Testis (tissue), 3 donors: Measurements from ENCODE around the gene MTM1. TPM values are rescaled to one million over a fixed set of nuclear protein-coding genes. Genes with fewer than 3 reads are reported as not detected.

Experiments
- DNase-seq: peaks from one replicate; pipeline ENCODE4 v3.0.0-alpha.2; 2019
- H3K27ac ChIP-seq, 2 donors: fragments of 200-600 bp; sonication (generic); one replicate each; pipeline ENCODE4 v1.5.1; 2019
- H3K27me3 ChIP-seq: fragments of 200-600 bp; sonication (generic); one replicate; pipeline ENCODE4 v1.5.1; 2019
- H3K36me3 ChIP-seq: fragments of 200-600 bp; sonication (generic); one replicate; pipeline ENCODE4 v1.5.1; 2017; ENCODE audit warnings: low read depth; ENCODE audit errors: missing control alignments
- H3K4me1 ChIP-seq: fragments of 200-600 bp; sonication (generic); one replicate; pipeline ENCODE4 v1.5.1; 2019
- H3K4me3 ChIP-seq, 2 donors: fragments of 200-600 bp; sonication (generic); one replicate each; pipeline ENCODE4 v1.5.1; 2017 to 2019
- H3K9me3 ChIP-seq: fragments of 200-600 bp; sonication (generic); one replicate; pipeline ENCODE4 v1.5.1; 2017
- POLR2A ChIP-seq: fragments of 450-650 bp; IDR thresholded peaks from one replicate; pipeline ENCODE4 v1.6.1; 2017; ENCODE audit warnings: antibody characterized with exemption, mild to moderate bottlenecking, moderate library complexity
- WGBS, 2 donors: methylation state at CpG; one replicate each; pipeline ENCODE4 v1.1.5; 2018; 5-methylcytosine and 5-hydroxymethylcytosine counted together
- intact Hi-C: fragments of 100-400 bp; cut with DNase I; formaldehyde crosslinking; loops from one replicate; pipeline ENCODE4 v1.15.1; 2023; ENCODE audit warnings: low total_unique reads
- polyA plus RNA-seq: library from polyadenylated mRNA; stranded (reverse); fragments of 350-450 nt; fragmentation: Illumina TruSeq; extraction: RNeasy Lipid Tissue Mini Kit (QIAGEN cat#74804); gene quantifications from one replicate; pipeline ENCODE4 v1.2.3, GENCODE V29; 2014; ENCODE audit warnings: low read depth, low replicate concordance; ENCODE audit not compliant: insufficient read depth
- total RNA-seq, 2 donors: library from RNA; depleted of rRNA; stranded (reverse); fragments of >200 nt; gene quantifications; one replicate each; pipeline ENCODE4 v1.2.3, GENCODE V29; 2016
- TF ChIP-seq, protein P1 (sequence below), 3 experiments: fragments of 450-650 bp in 2 of 3; fragments of 200-600 bp in 1 of 3; sonication (generic) in 1 of 3; IDR thresholded peaks; one replicate each; pipeline ENCODE4 v1.5.1; 2016 to 2019; ENCODE audit warnings: antibody characterized with exemption in 3 of 3, mild to moderate bottlenecking in 2 of 3, moderate library complexity in 1 of 3

The MTM1 gene
- total and polyA plus RNA-seq, 3 donors from 2014 or later: 20.0 to 38.5 (median 33.8) TPM

DNA sequence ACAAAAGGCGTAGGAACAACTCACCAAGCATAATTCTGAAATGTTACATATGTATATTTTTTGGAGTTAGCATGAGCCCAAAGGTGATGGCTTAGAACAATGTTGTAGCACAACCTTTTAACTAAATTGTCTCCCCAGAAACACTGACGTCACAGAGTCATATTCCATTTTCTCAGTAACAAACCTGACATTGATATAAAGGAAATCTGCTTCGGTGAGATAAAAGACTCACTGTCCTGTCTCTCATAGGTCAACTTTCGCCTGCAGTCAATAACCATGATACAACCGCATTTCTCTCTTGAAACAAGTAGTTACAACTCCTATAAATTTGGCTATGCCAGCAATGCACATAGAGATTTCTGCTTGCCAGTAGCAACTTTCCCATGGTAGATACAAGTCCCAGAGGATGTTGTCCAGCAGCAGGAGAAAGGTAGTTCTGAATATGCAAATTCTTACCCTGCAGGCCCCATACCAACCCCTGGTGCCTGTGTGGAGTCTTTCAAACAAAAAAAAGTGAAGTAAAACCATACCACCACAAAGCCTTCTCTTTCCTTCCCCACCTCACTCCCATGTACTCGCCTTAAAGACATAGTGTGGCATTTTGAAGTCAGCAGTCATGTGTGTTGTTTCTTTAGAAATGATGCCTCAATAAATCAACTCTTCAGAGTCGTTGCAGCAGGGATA, 47.9 kb downstream of the MTM1 start:
- H3K27me3 ChIP-seq: no peaks in the 10 kb centered on the region
- WGBS, 2 donors: 71 to 79% methylated on average over 5 to 7 of the region's 7 CpGs
- H3K4me1 ChIP-seq: no peaks in the 10 kb centered on the region
- no peaks in the 10 kb centered on the region for H3K36me3 ChIP-seq
- no peak for DNase-seq
- H3K9me3 ChIP-seq: no peaks in the 10 kb centered on the region
- H3K4me3 ChIP-seq: no peak overlapping the region
- intact Hi-C loops: no loop called here
- no peak overlapping the region for H3K27ac ChIP-seq
- TF ChIP-seq, protein P1, sequence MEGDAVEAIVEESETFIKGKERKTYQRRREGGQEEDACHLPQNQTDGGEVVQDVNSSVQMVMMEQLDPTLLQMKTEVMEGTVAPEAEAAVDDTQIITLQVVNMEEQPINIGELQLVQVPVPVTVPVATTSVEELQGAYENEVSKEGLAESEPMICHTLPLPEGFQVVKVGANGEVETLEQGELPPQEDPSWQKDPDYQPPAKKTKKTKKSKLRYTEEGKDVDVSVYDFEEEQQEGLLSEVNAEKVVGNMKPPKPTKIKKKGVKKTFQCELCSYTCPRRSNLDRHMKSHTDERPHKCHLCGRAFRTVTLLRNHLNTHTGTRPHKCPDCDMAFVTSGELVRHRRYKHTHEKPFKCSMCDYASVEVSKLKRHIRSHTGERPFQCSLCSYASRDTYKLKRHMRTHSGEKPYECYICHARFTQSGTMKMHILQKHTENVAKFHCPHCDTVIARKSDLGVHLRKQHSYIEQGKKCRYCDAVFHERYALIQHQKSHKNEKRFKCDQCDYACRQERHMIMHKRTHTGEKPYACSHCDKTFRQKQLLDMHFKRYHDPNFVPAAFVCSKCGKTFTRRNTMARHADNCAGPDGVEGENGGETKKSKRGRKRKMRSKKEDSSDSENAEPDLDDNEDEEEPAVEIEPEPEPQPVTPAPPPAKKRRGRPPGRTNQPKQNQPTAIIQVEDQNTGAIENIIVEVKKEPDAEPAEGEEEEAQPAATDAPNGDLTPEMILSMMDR (IDR thresholded peaks at IDR 0.05): no peak

DNA sequence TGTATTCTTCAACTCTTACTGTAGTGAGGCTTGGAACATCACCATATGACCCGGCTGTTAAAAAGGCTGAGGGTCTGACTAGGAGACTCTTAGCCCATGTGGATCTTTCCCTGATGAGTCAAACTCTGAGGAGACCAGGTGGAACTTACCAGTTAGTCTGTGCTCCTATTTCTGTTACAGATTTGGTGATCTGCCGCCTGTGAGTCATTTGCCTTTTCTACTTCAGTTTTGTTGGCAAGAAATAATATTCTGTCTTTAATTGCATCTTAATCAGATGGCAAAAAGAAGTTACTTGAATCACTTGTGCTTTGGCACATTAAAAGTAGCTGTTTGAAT, 48.4 kb downstream of the MTM1 start:
- Histone ChIP-seq H3K9me3 (no peaks in the 10 kb centered on the region), H3K27ac (no peak overlapping the region), H3K36me3 (no peaks in the 10 kb centered on the region), H3K27me3 (no peaks in the 10 kb centered on the region), H3K4me3 (no peak overlapping the region), H3K4me1 (no peaks in the 10 kb centered on the region)
- 69 to 71% methylated on average over 2 of the region's 2 CpGs for WGBS, 2 donors
- DNase-seq: no peak
- intact Hi-C loops: no loop called here
- TF ChIP-seq, protein P1 (IDR thresholded peaks at IDR 0.05): no peak
- no peak for TF ChIP-seq POLR2A

DNA sequence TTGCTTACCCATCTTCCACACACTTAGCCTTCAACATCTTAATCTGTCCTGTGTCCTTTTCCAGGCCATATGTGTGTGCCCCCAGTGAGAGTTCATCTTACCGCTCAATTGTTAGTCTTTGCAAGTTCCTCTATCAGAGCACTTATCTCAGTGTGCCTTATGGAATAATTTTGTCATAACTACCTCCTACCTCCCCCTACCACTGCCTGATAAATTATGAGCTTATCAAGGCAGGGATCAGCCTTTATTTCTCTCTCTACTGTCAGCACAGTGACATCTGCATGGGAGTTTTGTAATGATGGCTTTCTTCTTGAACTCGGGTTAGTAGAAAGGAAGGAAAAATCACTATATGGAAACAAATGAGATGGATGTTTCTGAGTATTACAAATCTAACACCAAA, 53.2 kb downstream of the MTM1 start:
- TF ChIP-seq, protein P1 (IDR thresholded peaks at IDR 0.05): no peak
- TF ChIP-seq POLR2A: no peak
- intact Hi-C loops: no loop called here
- no peak for DNase-seq
- no peaks in the 10 kb centered on the region for H3K36me3 ChIP-seq
- H3K4me3 ChIP-seq: no peak overlapping the region
- H3K4me1 ChIP-seq: no peaks in the 10 kb centered on the region
- no peak overlapping the region for H3K27ac ChIP-seq
- no peaks in the 10 kb centered on the region for H3K27me3 ChIP-seq
- 65 to 71% methylated on average over 2 of the region's 2 CpGs for WGBS, 2 donors
- no peaks in the 10 kb centered on the region for H3K9me3 ChIP-seq

DNA sequence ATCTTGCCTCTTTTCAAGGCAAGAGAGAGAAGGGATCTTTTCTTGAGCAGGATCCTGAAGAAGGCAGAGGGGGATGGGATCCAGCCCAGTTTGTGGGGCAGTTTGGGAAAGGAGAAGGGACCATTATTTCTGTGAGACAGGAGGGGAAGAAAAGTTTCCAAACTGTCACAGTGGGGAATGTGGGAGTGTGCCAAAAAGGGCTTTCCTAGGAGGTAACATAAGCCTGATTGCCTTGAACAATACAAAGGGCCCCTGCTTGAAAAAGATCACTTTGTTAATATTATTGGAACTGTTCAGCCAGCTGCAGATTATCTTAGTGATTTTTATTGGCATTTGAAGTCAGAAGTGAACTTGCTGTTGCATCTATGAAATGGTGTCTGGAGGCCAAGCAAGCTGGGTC, 55.2 kb downstream of the MTM1 start:
- intact Hi-C loops: no loop called here
- Histone ChIP-seq H3K36me3 (no peaks in the 10 kb centered on the region), H3K27ac (no peak overlapping the region)

DNA sequence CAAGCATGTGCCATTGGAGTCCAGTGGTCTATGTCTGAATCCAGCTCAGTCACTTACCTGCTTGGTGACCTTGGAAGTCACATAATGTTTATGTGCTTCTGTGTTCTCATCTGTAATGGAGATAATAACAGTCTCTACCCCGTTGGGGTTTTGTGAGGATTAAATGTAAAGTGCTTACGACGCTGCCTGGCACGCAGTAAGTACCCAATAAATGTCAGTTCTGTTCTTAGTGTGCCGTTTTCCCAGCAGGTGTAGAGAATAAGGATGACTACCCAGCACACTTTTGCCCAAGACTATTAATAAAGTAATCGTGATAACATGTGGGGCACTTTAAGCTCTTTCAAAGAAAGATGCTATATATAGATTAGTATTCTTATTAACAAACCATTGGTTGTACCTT, 56.7 kb downstream of the MTM1 start:
- Histone ChIP-seq H3K27me3 (no peaks in the 10 kb centered on the region), H3K4me1 (no peaks in the 10 kb centered on the region), H3K27ac (no peak overlapping the region), H3K36me3 (no peaks in the 10 kb centered on the region), H3K4me3 (no peak overlapping the region), H3K9me3 (no peaks in the 10 kb centered on the region)
- intact Hi-C loops: no loop called here
- DNase-seq: no peak
- WGBS, 2 donors: 83 to 92% methylated on average over 6 of the region's 6 CpGs
- TF ChIP-seq, protein P1 (IDR thresholded peaks at IDR 0.05): no peak
- no peak for TF ChIP-seq POLR2A

More for the DNA sequence above, 55.2 kb downstream of the MTM1 start:
- TF ChIP-seq POLR2A: no peak
- TF ChIP-seq, protein P1 (IDR thresholded peaks at IDR 0.05): no peak
- peak; percentile 60 for DNase-seq
- Histone ChIP-seq H3K27me3 (no peaks in the 10 kb centered on the region), H3K4me3 (no peak overlapping the region), H3K4me1 (no peaks in the 10 kb centered on the region), H3K9me3 (no peaks in the 10 kb centered on the region)
